ENCODE results near the gene FOXK2. TPM values are rescaled to one million over a fixed set of nuclear protein-coding genes. Genes with fewer than 3 reads are reported as not detected.
"Not testable (repeated sequence)": the region's sequence is repeated elsewhere in the genome, so short reads cannot be mapped to it uniquely, and the experiment has no call there.

FOXK2 gene
- total RNA-seq, 1 donor from 2014 or later: 70.6 TPM

GRCh38 chr17:82494236-82495055 lies 25.1 kb upstream of the FOXK2 start:
- intact Hi-C loops (cut with micrococcal nuclease): loop anchor here (1.0 kb wide), 4 partner anchors 36 to 142 kb away; partner anchors contain the start of gene NARF

GRCh38 chr17:82495844-82496528 lies 23.5 kb upstream of the FOXK2 start:
- intact Hi-C loops (cut with micrococcal nuclease): no loop called here

- intact Hi-C loops (cut with micrococcal nuclease): loop anchor here (1.0 kb wide), 2 partner anchors 23 to 77 kb away; partner anchors contain the start of gene FOXK2
Measured at GRCh38 chr17:82496529-82497434, 22.8 kb upstream of the FOXK2 start.

DNA sequence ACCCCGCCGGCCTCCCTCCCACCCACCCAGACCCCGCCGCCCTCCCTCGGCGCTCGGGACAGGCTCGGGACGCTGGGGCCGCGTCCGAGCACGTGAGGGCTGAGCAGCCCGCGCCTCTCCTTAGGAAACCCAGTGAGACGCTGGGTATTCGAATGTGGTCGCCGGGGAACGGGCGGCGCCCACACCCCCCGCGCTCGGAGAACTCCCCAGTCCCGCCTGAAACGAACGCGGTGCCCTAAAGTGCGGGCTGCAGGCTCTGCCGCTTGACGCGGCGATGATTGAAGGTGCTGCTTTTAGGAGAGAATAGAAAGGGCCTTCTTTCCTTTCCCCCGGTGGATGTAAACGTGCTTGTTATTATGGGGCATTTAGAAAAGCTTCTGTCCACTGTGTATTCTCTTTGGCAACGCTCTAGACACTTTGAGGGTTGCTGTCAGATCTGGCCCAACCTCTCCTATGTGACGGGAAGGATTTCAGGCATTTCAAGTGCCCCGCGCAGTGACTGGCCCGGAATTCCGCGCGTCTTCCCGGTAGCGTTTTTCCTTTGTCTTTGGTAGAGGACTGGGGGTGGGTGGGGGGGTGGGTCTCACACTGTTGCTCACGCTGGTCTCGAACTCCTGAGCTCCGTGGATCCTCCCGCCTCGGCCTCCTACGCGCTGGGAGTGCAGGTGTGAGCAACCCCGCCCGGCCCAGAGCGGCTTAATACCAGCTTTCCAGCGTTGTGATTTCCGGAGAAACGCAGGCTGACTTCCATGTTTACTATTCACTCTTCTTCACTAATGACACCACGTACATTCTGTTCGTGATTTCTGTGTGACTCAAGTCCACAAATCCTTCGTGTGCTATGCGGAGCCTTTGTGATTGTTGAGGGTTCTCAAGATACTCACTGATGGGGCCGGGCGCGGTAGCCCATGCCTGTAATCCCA lies 21.8 kb upstream of the FOXK2 start:
- intact Hi-C loops (cut with micrococcal nuclease): loop anchor here (1.0 kb wide), 2 partner anchors 22 to 78 kb away; partner anchors contain the start of gene FOXK2

- intact Hi-C loops (cut with micrococcal nuclease): no loop called here
Measured at GRCh38 chr17:82502207-82502606, 17.3 kb upstream of the FOXK2 start.

- intact Hi-C loops (cut with micrococcal nuclease): no loop called here
Measured at GRCh38 chr17:82503094-82503727, 16.3 kb upstream of the FOXK2 start.

DNA sequence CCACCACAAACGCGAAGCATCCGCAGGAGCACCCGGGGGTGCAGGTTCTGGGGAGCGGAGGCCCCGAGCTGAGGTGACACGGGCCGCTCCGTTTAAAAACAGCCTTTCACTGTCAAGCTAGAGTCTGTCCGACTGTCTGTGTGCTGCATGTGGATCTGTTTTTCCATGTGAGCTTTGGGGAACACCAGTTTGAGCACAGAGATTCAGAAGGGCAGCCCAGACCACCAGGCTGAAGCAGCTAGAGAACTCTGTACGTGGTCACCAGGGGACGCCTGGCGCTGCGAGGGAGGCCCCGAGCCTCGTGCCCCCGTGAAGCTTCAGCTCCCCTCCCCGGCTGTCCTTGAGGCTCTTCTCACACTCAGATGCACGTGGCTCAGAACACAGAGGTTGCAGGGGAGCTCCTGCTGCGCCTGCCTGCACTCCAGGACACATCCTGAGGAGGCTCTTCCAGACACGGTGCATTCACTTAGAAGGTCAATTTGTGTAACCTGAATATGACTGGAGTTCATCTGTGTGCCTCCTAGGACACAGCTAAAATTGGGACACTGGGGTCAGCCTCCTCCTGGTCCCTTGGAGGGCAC lies 15.7 kb upstream of the FOXK2 start:
- intact Hi-C loops (cut with micrococcal nuclease): no loop called here

DNA sequence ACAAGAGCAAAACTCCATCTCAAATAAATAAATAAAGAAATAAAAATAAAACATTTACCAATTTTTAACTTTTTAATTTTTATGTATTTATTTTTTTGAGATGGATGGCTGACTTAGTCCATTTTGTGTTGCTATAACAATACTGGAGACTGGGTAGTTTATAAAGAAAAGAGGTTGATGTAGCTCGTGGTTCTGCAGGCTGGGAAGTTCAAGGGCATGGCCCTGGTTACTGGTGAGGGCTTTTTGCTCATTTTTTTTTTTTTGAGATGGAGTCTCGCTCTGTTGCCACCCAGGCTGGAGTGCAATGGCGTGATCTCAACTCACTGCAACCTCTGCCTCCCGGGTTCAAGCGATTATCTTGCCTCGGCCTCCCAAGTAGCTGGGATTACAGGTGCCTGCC lies 14.2 kb upstream of the FOXK2 start:
- intact Hi-C loops (cut with micrococcal nuclease): no loop called here

GRCh38 chr17:82506402-82506801 lies 13.1 kb upstream of the FOXK2 start:
- intact Hi-C loops (cut with micrococcal nuclease): not testable (repeated sequence)

DNA sequence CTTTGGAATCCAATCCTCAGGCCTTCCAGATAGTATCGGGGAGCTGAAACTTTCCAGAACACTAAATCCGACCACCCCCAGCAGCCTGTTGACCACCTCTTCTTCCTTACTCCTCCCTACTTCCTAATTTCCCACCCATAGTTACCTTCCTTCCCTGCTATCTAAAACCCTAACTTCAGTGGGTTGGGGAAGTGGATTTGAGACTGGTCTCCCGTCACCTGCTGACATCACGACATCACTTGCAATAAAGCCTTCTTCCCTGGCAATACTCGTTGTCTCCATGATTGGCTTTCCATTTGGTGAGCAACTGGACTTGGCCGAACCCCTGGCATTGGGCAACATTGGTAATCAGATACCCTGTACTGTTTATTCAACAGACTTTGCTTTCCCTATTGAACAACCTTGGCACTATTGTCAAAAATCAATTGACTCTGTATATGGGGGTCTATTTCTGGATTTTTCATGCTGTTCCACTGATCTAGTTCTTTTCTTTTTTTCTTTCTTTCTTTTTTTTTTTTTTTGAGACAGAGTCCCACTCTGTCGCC lies 11.8 kb upstream of the FOXK2 start:
- intact Hi-C loops (cut with micrococcal nuclease): no loop called here

DNA sequence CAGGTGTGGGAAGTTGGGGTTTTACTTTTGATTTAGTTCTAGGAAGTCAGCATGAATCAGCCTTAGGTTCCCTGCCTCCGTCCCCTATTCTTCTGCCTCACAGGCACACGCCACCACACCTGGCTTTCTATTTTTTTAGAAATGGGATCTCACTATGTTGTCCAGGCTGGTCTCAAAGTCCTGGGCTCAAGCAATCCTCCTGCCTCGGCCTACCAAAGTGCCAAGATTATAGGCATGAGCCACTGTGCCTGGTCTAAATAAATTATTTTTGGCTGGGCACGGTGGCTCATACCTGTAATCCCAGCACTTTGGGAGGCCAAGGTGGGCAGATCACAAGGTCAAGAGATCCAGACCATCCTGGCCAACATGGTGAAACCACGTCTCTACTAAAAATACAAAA lies 7.9 kb upstream of the FOXK2 start:
- intact Hi-C loops (cut with micrococcal nuclease): not testable (repeated sequence)

DNA sequence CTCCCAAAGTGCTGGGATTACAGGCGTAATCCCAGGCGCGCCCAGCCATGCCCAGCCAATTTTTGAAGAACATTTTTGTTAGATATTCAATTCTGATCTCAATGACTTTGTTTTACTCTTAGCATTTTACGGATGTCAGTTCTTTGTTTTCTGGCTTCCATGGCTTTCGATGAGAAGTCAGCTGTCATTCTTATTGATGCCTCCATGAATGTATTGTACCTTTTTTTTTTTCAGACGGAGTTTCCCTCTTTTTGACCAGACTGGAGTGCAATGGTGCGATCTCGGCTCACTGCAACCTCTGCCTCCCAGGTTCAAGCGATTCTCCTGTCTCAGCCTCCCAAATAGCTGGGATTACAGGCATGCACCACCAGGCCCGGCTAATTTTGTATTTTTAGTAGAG lies 5.7 kb upstream of the FOXK2 start:
- intact Hi-C loops (cut with micrococcal nuclease): not testable (repeated sequence)

- intact Hi-C loops (cut with micrococcal nuclease): no loop called here
Measured at GRCh38 chr17:82517230-82517865, 2.2 kb upstream of the FOXK2 start.

GRCh38 chr17:82519971-82520903 lies 705 bp downstream of the FOXK2 start:
- intact Hi-C loops (cut with micrococcal nuclease): loop anchor here (1.0 to 2.0 kb wide), 3 partner anchors 23 to 69 kb away; partner anchors contain the start of genes CYBC1 and NARF

GRCh38 chr17:82524540-82524939 lies 5.0 kb downstream of the FOXK2 start:
- intact Hi-C loops (cut with micrococcal nuclease): no loop called here

GRCh38 chr17:82525712-82526111 lies 6.2 kb downstream of the FOXK2 start:
- intact Hi-C loops (cut with micrococcal nuclease): no loop called here

GRCh38 chr17:82527898-82528297 lies 8.4 kb downstream of the FOXK2 start:
- intact Hi-C loops (cut with micrococcal nuclease): no loop called here
